IMR-90 (cell line): ENCODE data around the gene ZDHHC12. TPM values are rescaled to one million over a fixed set of nuclear protein-coding genes. Genes with fewer than 3 reads are reported as not detected.

ENCODE experiments used
- ATAC-seq: fragments of 200-7000 bp; cut with Tn5 transposase; 2 replicates; pipeline ENCODE4 v1.9.1; 2020; ENCODE audit warnings: low read depth, mild to moderate bottlenecking, moderate library complexity
- BruUV-seq: library from RNA; stranded (reverse); fragments of 400-500 nt; replicated peaks from 2 replicates; lab custom pipeline; 2021; lab: Mats Ljungman, UMichigan
- CTCF ChIA-PET: fragments of 300-600 bp; formaldehyde crosslinking; extraction: SDS; loops from one replicate; lab custom pipeline; 2021; ENCODE audit warnings: antibody characterized with exemption; lab: Yijun Ruan, JAX
- POLR2A ChIA-PET: fragments of 300-600 bp; sonication (Branson Sonifier 250); formaldehyde crosslinking; loops from one replicate; lab custom pipeline; 2022; ENCODE audit warnings: antibody characterized with exemption; ENCODE audit not compliant: unreplicated experiment; lab: Charles Lee
- DNase-seq: peaks from one replicate; pipeline ENCODE4 v3.0.0; 2013
- H2AFZ ChIP-seq: replicated peaks from 2 replicates; pipeline ENCODE3; 2013; ENCODE audit warnings: low read length, mild to moderate bottlenecking; ENCODE audit not compliant: poor library complexity
- H2AK5ac ChIP-seq: 2 replicates; pipeline ENCODE4 v1.6.1; 2013; ENCODE audit warnings: low read depth, low read length, inconsistent platforms
- H2AK9ac ChIP-seq: replicated peaks from 2 replicates; pipeline ENCODE3; 2013; ENCODE audit warnings: mild to moderate bottlenecking, low read depth, low read length, moderate library complexity; ENCODE audit not compliant: poor library complexity
- H2BK120ac ChIP-seq: 2 replicates; pipeline ENCODE4 v1.6.1; 2013; ENCODE audit warnings: low read depth, low read length, inconsistent platforms
- H2BK15ac ChIP-seq: 3 replicates; pipeline ENCODE4 v1.6.1; 2013; ENCODE audit warnings: low read depth, low read length, inconsistent platforms
- H2BK20ac ChIP-seq: 2 replicates; pipeline ENCODE4 v1.6.1; 2013; ENCODE audit warnings: low read depth, mild to moderate bottlenecking, inconsistent platforms, low read length, moderate library complexity
- H2BK5ac ChIP-seq: 2 replicates; pipeline ENCODE4 v1.6.1; 2013; ENCODE audit warnings: mild to moderate bottlenecking, low read depth, low read length, inconsistent platforms; ENCODE audit not compliant: poor library complexity, severe bottlenecking
- H3K14ac ChIP-seq: replicated peaks from 2 replicates; pipeline ENCODE4 v1.6.1; 2013; ENCODE audit warnings: low read depth, low read length, inconsistent platforms
- H3K18ac ChIP-seq: 2 replicates; pipeline ENCODE4 v1.6.1; 2013; ENCODE audit warnings: low read depth, low read length, control low read depth
- H3K23ac ChIP-seq: 2 replicates; pipeline ENCODE4 v1.6.1; 2013; ENCODE audit warnings: low read depth, low read length, inconsistent platforms
- H3K27ac ChIP-seq: 2 replicates; pipeline ENCODE4 v1.5.1; 2013; ENCODE audit warnings: mild to moderate bottlenecking, control low read depth, low read length; ENCODE audit not compliant: insufficient read depth
- H3K27me3 ChIP-seq: 2 replicates; pipeline ENCODE4 v1.6.1; 2013; ENCODE audit warnings: low read length; ENCODE audit not compliant: control insufficient read depth, insufficient read depth
- H3K36me3 ChIP-seq: 2 replicates; pipeline ENCODE4 v1.6.1; 2013; ENCODE audit warnings: low read length, mixed read lengths; ENCODE audit not compliant: control insufficient read depth, insufficient read depth
- H3K4ac ChIP-seq: 2 replicates; pipeline ENCODE4 v1.6.1; 2013; ENCODE audit warnings: low read depth, low read length, inconsistent platforms
- H3K4me1 ChIP-seq: 2 replicates; pipeline ENCODE4 v1.6.1; 2013; ENCODE audit warnings: low read length, mixed read lengths; ENCODE audit not compliant: control insufficient read depth, insufficient read depth
- H3K4me2 ChIP-seq: 2 replicates; pipeline ENCODE4 v1.6.1; 2013; ENCODE audit warnings: low read depth, mild to moderate bottlenecking, control low read depth, low read length, moderate library complexity
- H3K4me3 ChIP-seq: 2 replicates; pipeline ENCODE4 v1.5.1; 2013; ENCODE audit warnings: low read depth, mild to moderate bottlenecking, control low read depth, low read length, moderate library complexity; ENCODE audit not compliant: insufficient read depth
- H3K56ac ChIP-seq: 2 replicates; pipeline ENCODE4 v1.6.1; 2013; ENCODE audit warnings: low read length, inconsistent platforms; ENCODE audit not compliant: insufficient read depth; ENCODE audit errors: extremely low read depth
- H3K79me1 ChIP-seq, 2 experiments: 2 replicates each; pipeline ENCODE4 v1.6.1; 2013; ENCODE audit warnings: low read length in 2 of 2, inconsistent platforms in 1 of 2, low read depth in 1 of 2
- H3K9ac ChIP-seq: 2 replicates; pipeline ENCODE4 v1.6.1; 2013; ENCODE audit warnings: low read depth, low read length, control low read depth
- H3K9me1 ChIP-seq: 2 replicates; pipeline ENCODE4 v1.6.1; 2013; ENCODE audit warnings: low read length, inconsistent platforms; ENCODE audit not compliant: insufficient read depth
- H3K9me3 ChIP-seq: 2 replicates; pipeline ENCODE4 v1.6.1; 2013; ENCODE audit warnings: low read length; ENCODE audit not compliant: control insufficient read depth, insufficient read depth
- H4K20me1 ChIP-seq: 2 replicates; pipeline ENCODE4 v1.6.1; 2013; ENCODE audit warnings: low read length, inconsistent platforms; ENCODE audit not compliant: insufficient read depth
- H4K5ac ChIP-seq: 2 replicates; pipeline ENCODE4 v1.6.1; 2013; ENCODE audit warnings: mild to moderate bottlenecking, low read depth, low read length, control low read depth
- H4K8ac ChIP-seq, 2 experiments: 2 replicates each; pipeline ENCODE4 v1.6.1; 2013; ENCODE audit warnings: low read depth in 2 of 2, low read length in 2 of 2, control low read depth in 1 of 2, inconsistent platforms in 1 of 2
- H4K91ac ChIP-seq: 2 replicates; pipeline ENCODE4 v1.6.1; 2013; ENCODE audit warnings: low read depth, low read length, inconsistent platforms; ENCODE audit not compliant: insufficient read depth
- BHLHE40 ChIP-seq: fragments of 150-350 bp; IDR thresholded peaks from 2 replicates; pipeline ENCODE4 v1.6.1; 2016; ENCODE audit warnings: mild to moderate bottlenecking, low read depth, low read length
- CEBPB ChIP-seq: IDR thresholded peaks from 2 replicates; pipeline ENCODE4 v1.6.1; 2012; ENCODE audit warnings: low read depth, low read length, improper control_type of control experiment
- CHD1 ChIP-seq: IDR thresholded peaks from 2 replicates; pipeline ENCODE4 v1.6.1; 2012; ENCODE audit warnings: low read depth, low read length, improper control_type of control experiment
- FOS ChIP-seq: fragments of 150-350 bp; IDR thresholded peaks from 2 replicates; pipeline ENCODE4 v1.6.1; 2016; ENCODE audit warnings: low read depth, low read length
- MAFK ChIP-seq: IDR thresholded peaks from 2 replicates; pipeline ENCODE4 v1.6.1; 2012; ENCODE audit warnings: low read depth, low read length, improper control_type of control experiment
- MAZ ChIP-seq: IDR thresholded peaks from 2 replicates; pipeline ENCODE4 v1.6.1; 2012; ENCODE audit warnings: low read depth, mild to moderate bottlenecking, low read length, improper control_type of control experiment, moderate library complexity, borderline replicate concordance
- MXI1 ChIP-seq: IDR thresholded peaks from 2 replicates; pipeline ENCODE4 v1.6.1; 2012; ENCODE audit warnings: low read depth, mild to moderate bottlenecking, low read length, moderate library complexity, borderline replicate concordance
- NFE2L2 ChIP-seq: fragments of 150-350 bp; IDR thresholded peaks from 2 replicates; pipeline ENCODE4 v1.6.1; 2016; ENCODE audit warnings: low read depth, mild to moderate bottlenecking, low read length
- POLR2A ChIP-seq: IDR thresholded peaks from 2 replicates; pipeline ENCODE4 v1.6.1; 2012; ENCODE audit warnings: mild to moderate bottlenecking, low read depth, low read length
- RAD21 ChIP-seq: IDR thresholded peaks from 2 replicates; pipeline ENCODE4 v1.6.1; 2012; ENCODE audit warnings: low read length, improper control_type of control experiment
- RCOR1 ChIP-seq: IDR thresholded peaks from 2 replicates; pipeline ENCODE4 v1.6.1; 2012; ENCODE audit warnings: mild to moderate bottlenecking, low read length, improper control_type of control experiment; ENCODE audit not compliant: insufficient replicate concordance
- RFX5 ChIP-seq: IDR thresholded peaks from 2 replicates; pipeline ENCODE4 v1.8.0; 2012; ENCODE audit warnings: low read depth, mild to moderate bottlenecking, low read length, moderate library complexity
- SMC3 ChIP-seq: fragments of 150-350 bp; IDR thresholded peaks from 2 replicates; pipeline ENCODE4 v1.6.1; 2016; ENCODE audit warnings: low read depth, mild to moderate bottlenecking, antibody characterized with exemption, low read length, moderate library complexity
- WGBS, 2 experiments: methylation state at CpG; one replicate each; pipeline versions ENCODE4 v1.1.5 to v1.1.7; 2013; ENCODE audit warnings: missing lambda C conversion rate in 2 of 2; ENCODE audit not compliant: insufficient read length in 1 of 2; ENCODE audit errors: extremely low coverage in 2 of 2; 5-methylcytosine and 5-hydroxymethylcytosine counted together
- dilution Hi-C: fragments of 300-500 bp; cut with HindIII; formaldehyde crosslinking; loops from one replicate; pipeline ENCODE4 v1.14.3; 2018; ENCODE audit warnings: low sequenced_read_pairs; ENCODE audit not compliant: unreplicated experiment
- in situ Hi-C: fragments of 300-500 bp; cut with MboI; formaldehyde crosslinking; loops from 3 replicates; pipeline ENCODE4 v1.14.3; 2019; ENCODE audit warnings: low sequenced_read_pairs, inconsistent platforms, mixed read lengths
- intact Hi-C: fragments of 100-400 bp; cut with micrococcal nuclease; formaldehyde crosslinking; loops from 2 replicates; pipeline ENCODE4 v1.10.0; 2022
- polyA plus RNA-seq, 3 experiments: library from polyadenylated mRNA; depleted of rRNA; stranded (reverse); fragments of >200 nt; gene quantifications; 2 replicates each; pipeline ENCODE4 v1.2.3, GENCODE V29; 2012; ENCODE audit warnings: low replicate concordance in 1 of 3
- total RNA-seq: library from RNA; depleted of rRNA; stranded (reverse); fragments of >200 nt; gene quantifications from 2 replicates; pipeline ENCODE4 v1.2.3, GENCODE V29; 2012
- TF ChIP-seq, protein P1 (sequence below): conservative IDR thresholded peaks from 2 replicates; pipeline ENCODE4 v1.5.1; 2012; ENCODE audit warnings: mild to moderate bottlenecking, low read depth, low read length, improper control_type of control experiment
- TF ChIP-seq, protein P2 (sequence below): fragments of 150-350 bp; IDR thresholded peaks from 2 replicates; pipeline ENCODE4 v1.6.1; 2016; ENCODE audit warnings: low read depth, mild to moderate bottlenecking, low read length, moderate library complexity, borderline replicate concordance

ZDHHC12 gene
- total and polyA plus RNA-seq, 2 of the 4 experiments (the other 2 are of a cell fraction), result 16.7 to 60.7 TPM

DNA sequence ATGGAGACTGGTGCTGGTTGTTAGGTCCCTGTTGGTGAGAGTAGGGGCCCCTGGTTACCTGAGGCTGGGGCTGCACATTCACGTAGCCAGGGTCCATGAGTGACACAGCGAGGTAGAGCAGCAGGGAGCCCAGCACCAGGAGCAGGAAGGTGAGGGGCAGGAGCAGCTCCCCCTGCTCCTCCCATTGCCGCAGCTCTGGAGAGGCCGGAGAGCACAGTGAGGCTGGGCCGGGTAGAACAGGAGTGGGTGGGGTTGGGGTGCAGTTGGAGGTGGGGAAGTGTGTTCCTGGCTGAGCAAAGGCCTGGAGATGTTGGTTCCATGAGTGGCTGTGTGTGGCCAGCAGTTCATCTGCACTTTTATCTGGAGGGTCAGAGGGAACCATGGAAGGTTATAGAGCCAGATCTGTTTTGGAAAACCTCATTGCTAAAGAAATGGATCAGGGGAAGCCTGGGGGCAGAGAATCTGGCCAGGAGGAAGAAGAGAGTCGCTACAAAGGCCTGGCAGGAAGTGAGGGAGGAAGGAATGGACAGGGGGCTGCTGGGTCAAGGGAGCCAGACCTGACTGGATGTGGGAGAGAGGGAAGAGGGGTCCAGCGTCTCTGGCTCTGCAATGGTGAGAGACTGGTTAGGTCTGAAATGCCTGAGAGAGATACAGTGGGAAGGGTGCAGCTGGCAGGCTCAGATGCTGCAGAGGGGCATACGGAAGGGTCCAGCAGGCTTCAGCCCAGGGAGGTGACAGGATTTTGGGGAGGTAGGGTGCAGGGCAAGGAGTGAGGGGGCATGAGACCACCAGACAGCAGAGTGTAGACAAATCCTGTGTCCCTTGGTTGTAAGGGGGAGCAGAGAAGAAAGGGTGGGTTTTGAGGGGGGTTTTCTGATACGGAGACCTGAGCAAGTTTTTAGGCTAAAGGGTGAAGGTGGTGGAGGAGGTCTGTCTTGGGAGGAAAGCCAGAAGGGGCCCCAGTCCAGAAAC lies 1.3 kb downstream of the ZDHHC12 start:
- Histone ChIP-seq H2BK15ac (no peak overlapping the region), H3K14ac (no peak overlapping the region), H3K4ac (no peak overlapping the region), H4K5ac (no peak overlapping the region), H2AFZ (peak overlapping the region; percentile 52), H2BK5ac (no peak overlapping the region), H2AK5ac (no peak overlapping the region), H3K4me1 (peaks cover 4% of the 10 kb centered on the region; the same call in 1 of the 2 replicates), H2BK120ac (no peak overlapping the region), H3K27ac (no peak overlapping the region), H4K20me1 (no peaks in the 10 kb centered on the region), H3K9me3 (no peaks in the 10 kb centered on the region), H3K9me1 (peaks cover 9% of the 10 kb centered on the region), H3K9ac (no peak overlapping the region), H3K23ac (no peak overlapping the region), H3K36me3 (peaks cover 3% of the 10 kb centered on the region), H3K18ac (no peak overlapping the region), H3K4me3 (no peak overlapping the region), H2AK9ac (peak overlapping the region; percentile 68), H3K79me1 (peaks cover 3 to 15% of the 10 kb centered on the region in 2 experiments), H2BK20ac (no peak overlapping the region), H4K8ac (no peak overlapping the region; a peak in 1 of 4 replicates), H3K56ac (no peak overlapping the region), H3K27me3 (no peaks in the 10 kb centered on the region), H3K4me2 (no peak overlapping the region), H4K91ac (no peak overlapping the region)
- in situ Hi-C loops (no loop called here), dilution Hi-C loops (no loop called here), intact Hi-C loops (no loop called here)
- CTCF ChIA-PET, result no interaction called here
- no peak for ATAC-seq
- no peak for DNase-seq
- 56% methylated on average over 4 of the region's 9 CpGs; no CpG with 5 or more reads in 1 of the 2 experiments for WGBS, 2 experiments
- no TSS peak for BruUV-seq
- POLR2A ChIA-PET, result no interaction called here
- TF ChIP-seq MAZ, result no peak
- TF ChIP-seq, protein P1, sequence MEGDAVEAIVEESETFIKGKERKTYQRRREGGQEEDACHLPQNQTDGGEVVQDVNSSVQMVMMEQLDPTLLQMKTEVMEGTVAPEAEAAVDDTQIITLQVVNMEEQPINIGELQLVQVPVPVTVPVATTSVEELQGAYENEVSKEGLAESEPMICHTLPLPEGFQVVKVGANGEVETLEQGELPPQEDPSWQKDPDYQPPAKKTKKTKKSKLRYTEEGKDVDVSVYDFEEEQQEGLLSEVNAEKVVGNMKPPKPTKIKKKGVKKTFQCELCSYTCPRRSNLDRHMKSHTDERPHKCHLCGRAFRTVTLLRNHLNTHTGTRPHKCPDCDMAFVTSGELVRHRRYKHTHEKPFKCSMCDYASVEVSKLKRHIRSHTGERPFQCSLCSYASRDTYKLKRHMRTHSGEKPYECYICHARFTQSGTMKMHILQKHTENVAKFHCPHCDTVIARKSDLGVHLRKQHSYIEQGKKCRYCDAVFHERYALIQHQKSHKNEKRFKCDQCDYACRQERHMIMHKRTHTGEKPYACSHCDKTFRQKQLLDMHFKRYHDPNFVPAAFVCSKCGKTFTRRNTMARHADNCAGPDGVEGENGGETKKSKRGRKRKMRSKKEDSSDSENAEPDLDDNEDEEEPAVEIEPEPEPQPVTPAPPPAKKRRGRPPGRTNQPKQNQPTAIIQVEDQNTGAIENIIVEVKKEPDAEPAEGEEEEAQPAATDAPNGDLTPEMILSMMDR, result no peak
- no peak for TF ChIP-seq CEBPB
- no peak for TF ChIP-seq RFX5
- no peak for TF ChIP-seq FOS
- TF ChIP-seq RAD21, result no peak
- no peak for TF ChIP-seq MXI1
- no peak for TF ChIP-seq POLR2A
- no peak for TF ChIP-seq BHLHE40
- no peak for TF ChIP-seq CHD1
- TF ChIP-seq SMC3, result no peak
- no peak for TF ChIP-seq NFE2L2
- TF ChIP-seq, protein P2, sequence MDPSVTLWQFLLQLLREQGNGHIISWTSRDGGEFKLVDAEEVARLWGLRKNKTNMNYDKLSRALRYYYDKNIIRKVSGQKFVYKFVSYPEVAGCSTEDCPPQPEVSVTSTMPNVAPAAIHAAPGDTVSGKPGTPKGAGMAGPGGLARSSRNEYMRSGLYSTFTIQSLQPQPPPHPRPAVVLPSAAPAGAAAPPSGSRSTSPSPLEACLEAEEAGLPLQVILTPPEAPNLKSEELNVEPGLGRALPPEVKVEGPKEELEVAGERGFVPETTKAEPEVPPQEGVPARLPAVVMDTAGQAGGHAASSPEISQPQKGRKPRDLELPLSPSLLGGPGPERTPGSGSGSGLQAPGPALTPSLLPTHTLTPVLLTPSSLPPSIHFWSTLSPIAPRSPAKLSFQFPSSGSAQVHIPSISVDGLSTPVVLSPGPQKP, result no peak
- TF ChIP-seq MAFK, result no peak
- TF ChIP-seq RCOR1, result no peak
